Panc1 (cell line): ENCODE results near the gene HYDIN. TPM values are rescaled to one million over a fixed set of nuclear protein-coding genes. Genes with fewer than 3 reads are reported as not detected.
"Not testable (repeated sequence)": the region's sequence is repeated elsewhere in the genome, so short reads cannot be mapped to it uniquely, and the experiment has no call there.

Experiments
- ATAC-seq: fragments of 200-7000 bp; cut with Tn5 transposase; 2 replicates; pipeline ENCODE4 v1.9.1; 2020; ENCODE audit warnings: mild to moderate bottlenecking, moderate library complexity
- BruUV-seq: library from RNA; stranded (reverse); fragments of 400-500 nt; replicated peaks from 2 replicates; lab custom pipeline; 2021; lab: Mats Ljungman, UMichigan
- CTCF ChIA-PET: fragments of 300-600 bp; sonication (Branson Sonifier 250); formaldehyde crosslinking; loops from one replicate; lab custom pipeline; 2022; ENCODE audit warnings: antibody characterized with exemption; lab: Charles Lee
- POLR2A ChIA-PET: fragments of 300-600 bp; sonication (Branson Sonifier 250); formaldehyde crosslinking; loops from one replicate; lab custom pipeline; 2022; ENCODE audit warnings: antibody characterized with exemption; lab: Charles Lee
- DNase-seq: peaks from one replicate; pipeline ENCODE4 v3.0.0-alpha.2; 2010; ENCODE audit warnings: low read depth, low spot score
- H3K27ac ChIP-seq: 2 replicates; pipeline ENCODE4 v1.5.1; 2011; ENCODE audit warnings: mild to moderate bottlenecking, low read length, inconsistent platforms
- H3K27me3 ChIP-seq: fragments of 200-500 bp; sonication (Bioruptor generic); 2 replicates; pipeline ENCODE4 v1.6.0; 2014; ENCODE audit warnings: low read length, inconsistent platforms; ENCODE audit not compliant: control insufficient read depth, insufficient read depth
- H3K36me3 ChIP-seq: fragments of 200-500 bp; sonication (Bioruptor generic); 2 replicates; pipeline ENCODE4 v1.5.1; 2014; ENCODE audit warnings: inconsistent platforms, mild to moderate bottlenecking, low read length, moderate library complexity; ENCODE audit not compliant: control insufficient read depth, insufficient read depth
- H3K4me1 ChIP-seq: 2 replicates; pipeline ENCODE4 v1.5.1; 2011; ENCODE audit warnings: inconsistent platforms, mild to moderate bottlenecking, low read length, moderate library complexity; ENCODE audit not compliant: control insufficient read depth, insufficient read depth
- H3K4me3 ChIP-seq, 2 experiments: 2 replicates each; pipeline ENCODE4 v1.5.1; 2011 to 2012; ENCODE audit warnings: low read depth in 2 of 2, low read length in 2 of 2, mild to moderate bottlenecking in 2 of 2, inconsistent platforms in 1 of 2, moderate library complexity in 1 of 2
- H3K9me3 ChIP-seq: fragments of 200-500 bp; sonication (Bioruptor generic); 2 replicates; pipeline ENCODE4 v1.5.1; 2014; ENCODE audit warnings: low read depth, mild to moderate bottlenecking, inconsistent platforms, low read length, moderate library complexity; ENCODE audit not compliant: control insufficient read depth, insufficient read depth
- in situ Hi-C: cut with HindIII; loops from 2 replicates; pipeline ENCODE4 v1.10.0; 2016; ENCODE audit warnings: low sequenced_read_pairs, low pct_unique_long_range_greater_than_20kb
- intact Hi-C: fragments of 100-400 bp; cut with micrococcal nuclease; formaldehyde crosslinking; loops from one replicate; pipeline ENCODE4 v1.10.0; 2022; ENCODE audit not compliant: unreplicated experiment
- total RNA-seq: library from RNA; stranded (reverse); gene quantifications from one replicate; pipeline ENCODE4 v1.2.1, GENCODE V29; 2021; ENCODE audit not compliant: unreplicated experiment

Gene HYDIN
- total RNA-seq, 1 experiment from 2014 or later = 0.80 TPM

GRCh38 chr16:70935325-70935724, 295.2 kb downstream of the HYDIN start:
- H3K27ac ChIP-seq, POLR2A ChIA-PET, in situ Hi-C loops, CTCF ChIA-PET, H3K36me3 ChIP-seq, ATAC-seq, H3K4me1 ChIP-seq, H3K4me3 ChIP-seq, BruUV-seq, H3K9me3 ChIP-seq, H3K27me3 ChIP-seq, DNase-seq, intact Hi-C loops: not testable (repeated sequence)

- POLR2A ChIA-PET, CTCF ChIA-PET: not testable (repeated sequence)
Measured at GRCh38 chr16:70933746-70934145, 296.8 kb downstream of the HYDIN start.

GRCh38 chr16:70930757-70931156, 299.8 kb downstream of the HYDIN start:
- H3K36me3 ChIP-seq, BruUV-seq, H3K27me3 ChIP-seq, in situ Hi-C loops, H3K4me3 ChIP-seq, DNase-seq, CTCF ChIA-PET, H3K9me3 ChIP-seq, intact Hi-C loops, POLR2A ChIA-PET, ATAC-seq, H3K27ac ChIP-seq, H3K4me1 ChIP-seq: not testable (repeated sequence)

More at GRCh38 chr16:70933746-70934145, 296.8 kb downstream of the HYDIN start:
- H3K27me3 ChIP-seq, intact Hi-C loops, H3K27ac ChIP-seq, H3K36me3 ChIP-seq, in situ Hi-C loops, H3K4me1 ChIP-seq, DNase-seq, H3K9me3 ChIP-seq, BruUV-seq, H3K4me3 ChIP-seq, ATAC-seq: not testable (repeated sequence)

GRCh38 chr16:70922164-70922563, 308.4 kb downstream of the HYDIN start:
- in situ Hi-C loops, H3K27me3 ChIP-seq, CTCF ChIA-PET, H3K4me1 ChIP-seq, intact Hi-C loops, H3K36me3 ChIP-seq, BruUV-seq, POLR2A ChIA-PET, H3K4me3 ChIP-seq, ATAC-seq, H3K9me3 ChIP-seq, DNase-seq, H3K27ac ChIP-seq: not testable (repeated sequence)

- H3K4me1 ChIP-seq, ATAC-seq, in situ Hi-C loops, H3K27me3 ChIP-seq, H3K36me3 ChIP-seq, CTCF ChIA-PET, H3K4me3 ChIP-seq, H3K9me3 ChIP-seq, DNase-seq, POLR2A ChIA-PET, BruUV-seq, H3K27ac ChIP-seq, intact Hi-C loops: not testable (repeated sequence)
Measured at GRCh38 chr16:70920661-70921060, 309.9 kb downstream of the HYDIN start.

- DNase-seq, H3K4me1 ChIP-seq, BruUV-seq, intact Hi-C loops, H3K27ac ChIP-seq, H3K4me3 ChIP-seq, H3K9me3 ChIP-seq, H3K27me3 ChIP-seq, in situ Hi-C loops, CTCF ChIA-PET, H3K36me3 ChIP-seq, POLR2A ChIA-PET, ATAC-seq: not testable (repeated sequence)
Measured at GRCh38 chr16:70888208-70888607, 342.3 kb downstream of the HYDIN start.

- H3K27ac ChIP-seq, CTCF ChIA-PET, H3K4me3 ChIP-seq, H3K9me3 ChIP-seq, POLR2A ChIA-PET, DNase-seq, H3K4me1 ChIP-seq, H3K36me3 ChIP-seq, intact Hi-C loops, H3K27me3 ChIP-seq, in situ Hi-C loops, ATAC-seq, BruUV-seq: not testable (repeated sequence)
Measured at GRCh38 chr16:70884652-70885051, 345.9 kb downstream of the HYDIN start.

GRCh38 chr16:70882311-70882710, 348.2 kb downstream of the HYDIN start:
- ATAC-seq, H3K4me3 ChIP-seq, DNase-seq, CTCF ChIA-PET, in situ Hi-C loops, intact Hi-C loops, H3K36me3 ChIP-seq, H3K27ac ChIP-seq, BruUV-seq, POLR2A ChIA-PET, H3K9me3 ChIP-seq, H3K27me3 ChIP-seq, H3K4me1 ChIP-seq: not testable (repeated sequence)
